GM18505 (cell line): ENCODE results near the gene TXNRD3.

ENCODE experiments used
- ATAC-seq: cut with Tn5 transposase; IDR thresholded peaks from one replicate; pipeline ENCODE4 v1.9.1; 2021; ENCODE audit not compliant: unreplicated experiment
- POLR2A ChIP-seq: IDR thresholded peaks from 4 replicates; pipeline ENCODE4 v1.6.1; 2011; ENCODE audit warnings: borderline replicate concordance; ENCODE audit not compliant: insufficient read depth, insufficient read length; ENCODE audit errors: extremely low read depth

The TXNRD3 gene

DNA sequence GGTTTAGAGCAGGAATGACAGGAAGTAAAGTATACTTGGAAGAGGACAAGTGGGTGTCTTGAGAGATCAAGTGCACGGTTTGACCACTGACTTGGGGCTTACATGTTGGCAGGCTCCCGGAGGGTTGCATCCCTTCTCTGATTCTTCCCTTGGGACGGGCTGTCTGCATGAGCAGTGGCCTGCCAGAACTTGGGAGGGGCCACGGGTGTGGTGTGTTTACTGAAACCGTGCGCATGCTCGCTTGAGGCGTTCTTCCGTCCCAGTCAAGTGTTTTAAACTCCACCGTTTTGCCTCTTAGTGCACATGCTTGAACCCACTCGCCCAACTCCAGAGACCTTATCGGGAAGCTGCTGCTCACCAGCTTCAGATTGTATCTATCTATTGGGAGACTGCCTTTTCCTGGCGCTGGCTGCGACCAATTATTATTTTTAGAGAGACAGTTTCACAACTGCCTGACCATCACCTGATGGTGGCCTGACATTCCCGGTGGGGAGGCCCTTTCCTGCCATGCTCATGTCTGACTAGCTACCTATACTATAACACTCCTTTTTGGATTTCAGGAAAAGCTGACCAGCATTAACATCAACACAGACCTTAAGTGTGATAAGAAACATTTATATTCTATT is 81.3 kb downstream of the TXNRD3 start:
- no peak for ATAC-seq

DNA sequence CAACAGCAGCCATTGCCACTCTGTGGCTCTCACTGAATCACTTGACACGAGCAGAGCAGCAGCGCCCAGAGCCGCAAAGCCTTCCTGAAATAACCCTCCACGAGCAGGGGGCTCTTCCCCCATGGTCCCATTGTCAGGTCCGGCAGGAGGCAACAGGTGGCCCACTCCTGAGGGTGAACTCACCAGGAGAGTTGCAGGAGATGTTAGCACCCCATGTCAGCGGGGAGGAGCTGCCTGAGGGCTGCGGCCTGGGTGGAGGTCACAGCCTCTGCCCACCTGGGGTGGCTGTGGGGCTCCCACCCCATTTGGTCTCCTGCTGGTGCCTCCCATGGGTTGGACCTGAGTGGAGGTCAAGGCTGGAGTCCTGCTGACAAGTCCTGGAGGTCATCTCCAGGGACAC is 83.8 kb downstream of the TXNRD3 start:
- no peak for TF ChIP-seq POLR2A
- ATAC-seq: no peak

More for the DNA sequence above, 81.3 kb downstream of the TXNRD3 start:
- TF ChIP-seq POLR2A: no peak

DNA sequence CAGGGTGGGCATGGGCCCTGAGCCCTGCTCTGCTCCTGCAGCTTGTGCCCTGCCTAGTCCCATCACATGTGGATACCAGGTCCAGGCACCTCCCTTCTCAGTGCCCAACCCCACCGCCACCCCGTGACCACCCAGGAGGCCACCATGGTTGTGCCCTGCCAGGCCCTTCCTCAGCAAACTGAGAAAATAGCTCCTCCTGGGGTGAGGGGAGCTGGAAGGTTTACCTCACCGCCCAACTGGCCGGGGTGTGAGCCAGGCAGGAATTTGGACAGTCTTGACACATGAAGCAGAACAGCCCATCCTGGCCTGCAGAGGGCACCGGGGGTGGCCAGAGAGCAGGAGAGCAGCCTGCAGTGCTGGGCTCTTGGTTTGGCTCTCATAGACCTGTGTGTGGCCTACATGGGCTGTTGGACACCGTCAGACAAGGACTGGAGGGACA is 84.8 kb downstream of the TXNRD3 start:
- ATAC-seq: no peak
- TF ChIP-seq POLR2A: no peak

DNA sequence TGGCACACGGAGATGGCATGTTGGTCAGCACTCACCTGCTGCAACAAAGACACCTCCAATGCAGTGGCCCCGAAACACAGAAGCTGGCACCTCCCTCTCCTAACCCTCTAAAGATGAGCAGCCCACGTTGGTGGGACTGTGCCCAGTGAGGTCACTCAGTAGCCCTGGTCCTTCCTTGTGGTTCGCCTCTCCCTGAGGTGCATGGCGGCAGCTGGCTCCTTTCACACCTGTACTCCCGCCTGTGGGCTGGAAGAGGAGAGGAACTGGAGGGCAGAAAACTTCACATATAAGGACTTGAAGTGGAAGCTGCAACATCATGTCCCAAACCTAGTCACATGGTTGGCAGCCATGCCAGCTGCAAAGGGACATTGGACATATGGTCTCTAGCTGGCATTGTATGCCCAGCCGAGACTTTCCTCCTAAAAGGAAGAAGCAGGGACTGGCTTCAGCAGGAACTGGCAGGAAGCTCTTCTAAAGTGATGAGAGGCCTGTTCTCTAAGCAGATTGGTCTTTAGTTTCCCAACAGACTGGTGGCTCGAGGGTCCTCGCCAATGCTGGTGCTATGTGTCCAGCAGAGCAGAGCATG is 85.4 kb downstream of the TXNRD3 start:
- ATAC-seq: no peak
- TF ChIP-seq POLR2A: no peak

DNA sequence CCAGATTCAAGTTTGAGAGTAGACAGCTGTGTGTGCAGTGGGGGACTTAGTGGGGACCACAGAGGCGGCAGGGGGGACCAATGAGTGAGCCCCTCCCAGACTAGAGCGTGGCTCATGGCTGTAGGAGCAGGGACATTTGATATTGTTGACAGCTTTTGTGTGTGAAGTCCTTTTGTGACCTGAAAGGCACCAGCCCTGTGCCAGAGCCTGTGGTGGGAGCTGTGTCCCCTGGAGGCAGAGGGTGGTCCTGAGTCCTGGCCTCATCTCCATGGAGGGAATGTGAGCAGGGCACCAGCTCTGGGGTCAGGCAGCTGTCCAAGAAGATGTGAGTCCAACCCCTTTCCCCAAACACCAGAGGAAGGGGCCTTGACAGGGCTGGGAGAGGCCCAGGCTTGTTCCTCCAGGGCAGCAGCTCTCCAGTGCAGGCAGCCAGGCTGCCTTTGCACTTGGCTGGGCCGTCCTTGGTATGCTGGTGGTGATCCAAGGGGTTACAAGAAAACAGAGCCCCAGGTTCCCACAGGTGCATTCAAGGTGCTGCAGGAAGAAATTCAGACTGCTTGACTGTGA is 86.1 kb downstream of the TXNRD3 start:
- no peak for ATAC-seq
- no peak for TF ChIP-seq POLR2A

DNA sequence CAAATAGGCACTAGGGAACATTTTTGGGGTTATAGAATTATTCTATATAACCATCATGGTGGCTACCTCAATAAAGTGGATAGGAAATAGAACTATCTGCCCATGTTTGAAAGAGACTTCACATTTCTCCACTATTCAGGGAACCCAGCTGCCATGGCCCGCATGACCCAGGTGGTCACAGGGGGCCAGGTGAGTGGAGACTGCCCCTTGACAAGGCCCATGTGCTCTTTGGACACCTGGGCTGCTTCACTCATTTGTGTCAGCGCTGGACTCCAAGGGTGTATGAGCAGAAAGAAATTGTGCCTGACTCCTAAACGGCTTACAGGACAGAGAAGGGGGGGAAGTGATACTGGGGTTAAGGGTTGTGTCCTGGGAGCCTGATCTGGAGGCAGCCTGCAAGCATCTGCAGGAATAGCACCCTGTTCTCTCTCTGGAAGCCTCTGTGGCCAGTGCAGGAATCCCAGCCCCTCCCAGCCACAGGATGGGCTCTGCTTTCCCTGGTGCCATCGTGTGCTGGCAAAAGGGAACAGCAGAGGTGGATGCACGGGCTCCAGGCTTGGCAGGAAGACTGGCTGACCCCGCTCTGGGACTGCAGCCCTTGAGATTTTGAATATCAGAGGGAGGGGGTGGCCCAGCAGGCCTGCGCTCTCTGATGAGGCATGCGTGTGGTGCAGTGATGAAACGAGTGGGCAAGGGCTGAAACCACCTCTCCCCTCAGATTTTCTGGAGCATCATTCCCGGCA is 87.1 kb downstream of the TXNRD3 start:
- ATAC-seq: no peak
- TF ChIP-seq POLR2A: no peak

DNA sequence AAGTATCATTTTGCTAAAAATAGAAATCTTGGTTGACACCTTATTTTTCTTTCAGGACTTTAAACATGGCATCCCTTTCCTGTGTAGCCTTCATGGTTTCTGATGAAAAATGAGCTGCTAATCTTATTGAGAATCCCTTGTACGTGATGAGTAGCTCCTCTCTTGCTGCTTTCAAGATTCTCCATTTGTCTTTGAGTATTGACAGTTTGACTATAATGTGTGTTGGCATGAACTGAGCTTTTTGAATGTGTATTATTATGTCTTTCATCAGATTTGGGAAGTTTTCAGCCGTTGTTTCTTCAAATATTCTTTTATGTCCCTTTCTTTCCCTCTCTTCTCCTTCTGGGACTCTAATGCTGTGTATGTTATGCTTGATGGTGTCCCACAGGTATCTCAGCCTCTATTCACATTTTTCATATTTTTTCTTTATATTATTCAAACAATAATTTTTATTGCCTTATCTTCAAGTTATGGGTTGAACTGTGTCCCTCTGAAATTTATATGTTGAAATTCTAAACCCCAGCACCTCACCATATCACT is 92.1 kb downstream of the TXNRD3 start:
- TF ChIP-seq POLR2A: no peak
- ATAC-seq: no peak

DNA sequence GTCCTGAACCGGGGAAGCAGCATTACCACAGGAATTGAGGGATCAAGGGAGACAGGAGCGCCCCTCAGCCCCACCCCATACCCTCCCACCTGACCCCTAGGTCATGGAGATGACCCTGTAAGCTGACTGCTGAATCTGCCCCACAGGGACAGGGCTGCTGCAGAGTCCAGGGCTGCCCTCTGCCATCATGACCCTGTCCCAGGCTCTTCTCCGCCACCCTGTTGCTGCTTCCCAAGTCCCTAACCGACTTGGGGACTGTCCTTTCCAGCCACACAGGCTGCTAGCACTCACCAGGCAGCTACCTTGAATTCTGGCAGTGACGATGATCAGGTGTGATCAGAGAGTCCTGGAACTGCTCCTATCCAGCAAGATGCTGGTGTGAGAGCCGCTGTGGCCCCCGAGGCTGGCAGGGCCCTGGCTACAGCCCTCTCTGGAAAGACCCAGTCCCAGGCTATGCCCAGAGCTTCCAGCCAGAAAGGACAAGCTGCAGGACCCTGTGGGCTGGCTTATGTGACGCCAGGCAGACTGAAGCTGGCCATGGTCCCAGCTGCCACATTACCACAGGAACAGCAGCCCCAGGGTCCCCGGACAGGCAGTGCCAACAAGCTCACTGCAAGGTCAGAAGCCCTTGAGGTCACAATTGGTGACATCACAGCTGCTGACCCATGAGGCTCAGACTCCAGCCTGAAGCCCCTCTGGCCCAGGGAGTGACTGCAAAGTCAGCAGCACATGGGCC is 96.4 kb downstream of the TXNRD3 start, which contains the start of gene C3orf22:
Gene C3orf22, minus strand, starts transcription at position 597 of the 736 bp plus-strand sequence. CDS start 5,542 bp downstream, outside the sequence.
- no peak for TF ChIP-seq POLR2A
- no peak for ATAC-seq

DNA sequence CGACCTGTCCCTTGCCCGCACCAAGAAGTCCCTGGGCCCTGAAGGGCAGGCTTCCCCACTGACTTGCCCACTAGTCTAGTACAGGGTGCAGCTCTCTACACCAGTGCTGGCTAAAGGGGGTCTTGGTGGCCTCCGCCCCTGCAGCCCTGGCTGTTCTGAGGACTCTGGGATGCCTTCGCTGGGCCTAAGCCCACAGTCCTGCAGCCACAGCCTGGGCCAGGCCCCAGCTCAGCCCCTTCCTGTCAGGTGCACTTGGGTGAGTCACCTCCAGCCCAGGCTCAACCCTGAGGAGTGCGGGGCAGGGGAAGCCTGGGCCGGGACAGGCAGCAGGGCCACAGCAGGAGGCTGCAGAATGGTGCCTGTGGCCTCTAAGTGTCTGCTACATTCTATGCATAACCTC is 97.2 kb downstream of the TXNRD3 start:
- ATAC-seq: no peak
- TF ChIP-seq POLR2A: no peak

DNA sequence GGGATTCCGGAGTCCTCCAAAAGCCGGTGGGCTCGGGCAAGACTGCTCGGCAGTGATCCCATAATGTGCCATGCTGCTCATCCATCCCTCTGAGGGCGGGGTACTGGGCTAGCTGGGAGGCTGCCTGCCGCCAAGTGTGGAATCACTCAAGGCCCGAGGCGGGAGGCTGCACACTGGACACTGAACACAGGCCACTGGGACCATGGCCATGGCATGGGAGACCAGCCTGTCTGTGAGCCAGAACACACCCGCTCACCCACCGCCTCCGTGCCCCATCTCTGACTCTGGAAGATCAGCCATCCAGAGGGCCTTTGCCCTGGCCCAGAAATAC is 97.5 kb downstream of the TXNRD3 start:
- no peak for TF ChIP-seq POLR2A
- no peak for ATAC-seq
